Fibroblast of lung (primary cell): ENCODE data around the gene ATXN7L1. TPM values are rescaled to one million over a fixed set of nuclear protein-coding genes. Genes with fewer than 3 reads are reported as not detected.

Experiments used
- DNase-seq, 2 donors: peaks; one replicate each; pipeline versions ENCODE4 v3.0.0 to v3.0.0-alpha.2; 2010; ENCODE audit warnings: low read depth in 2 of 2
- H2AFZ ChIP-seq: 2 replicates; pipeline ENCODE4 v1.5.1; 2012; ENCODE audit warnings: low read length, control low read depth, inconsistent platforms
- H3K27ac ChIP-seq: 2 replicates; pipeline ENCODE4 v1.5.1; 2011; ENCODE audit warnings: low read length, control low read depth; ENCODE audit not compliant: insufficient read depth
- H3K27me3 ChIP-seq: 2 replicates; pipeline ENCODE4 v1.5.1; 2011; ENCODE audit warnings: mild to moderate bottlenecking, low read length; ENCODE audit not compliant: control insufficient read depth, insufficient read depth
- H3K36me3 ChIP-seq: 2 replicates; pipeline ENCODE4 v1.5.1; 2011; ENCODE audit warnings: low read length; ENCODE audit not compliant: control insufficient read depth, insufficient read depth
- H3K4me1 ChIP-seq: 2 replicates; pipeline ENCODE4 v1.5.1; 2011; ENCODE audit warnings: low read length; ENCODE audit not compliant: control insufficient read depth, insufficient read depth; ENCODE audit errors: extremely low read depth
- H3K4me2 ChIP-seq: 2 replicates; pipeline ENCODE4 v1.5.1; 2011; ENCODE audit warnings: low read length, control low read depth; ENCODE audit not compliant: insufficient read depth; ENCODE audit errors: extremely low read depth
- H3K4me3 ChIP-seq, 4 experiments: fragments of 200-600 bp in 1 of 4; sonication (generic) in 1 of 4; replicated peaks in 1 of 4; 2 replicates each; pipeline ENCODE4 v1.5.1; 2011 to 2016; ENCODE audit warnings: low read length in 4 of 4, low read depth in 3 of 4, mild to moderate bottlenecking in 3 of 4, control low read depth in 2 of 4, inconsistent platforms in 1 of 4, mixed read lengths in 1 of 4; ENCODE audit not compliant: insufficient read depth in 1 of 4; ENCODE audit errors: control extremely low read depth in 1 of 4
- H3K79me2 ChIP-seq: 2 replicates; pipeline ENCODE4 v1.5.1; 2012; ENCODE audit warnings: mild to moderate bottlenecking, low read length, inconsistent platforms; ENCODE audit not compliant: control insufficient read depth, insufficient read depth
- H3K9ac ChIP-seq: 2 replicates; pipeline ENCODE4 v1.5.1; 2011; ENCODE audit warnings: mild to moderate bottlenecking, low read length, control low read depth; ENCODE audit not compliant: insufficient read depth
- H3K9me3 ChIP-seq: 2 replicates; pipeline ENCODE4 v1.5.1; 2012; ENCODE audit warnings: low read depth, low read length; ENCODE audit not compliant: control insufficient read depth, insufficient read depth
- H4K20me1 ChIP-seq: 2 replicates; pipeline ENCODE4 v1.5.1; 2011; ENCODE audit warnings: low read length; ENCODE audit not compliant: control insufficient read depth, insufficient read depth; ENCODE audit errors: extremely low read depth
- CTCF ChIP-seq, 2 donors: IDR thresholded peaks in 1 of 2; conservative IDR thresholded peaks in 1 of 2; 1 replicate in 1 of 2; 2 replicates in 1 of 2; pipeline ENCODE4 v1.5.1; 2011 to 2012; ENCODE audit warnings: low read length in 2 of 2, control low read depth in 1 of 2, inconsistent platforms in 1 of 2, low read depth in 1 of 2, mild to moderate bottlenecking in 1 of 2
- EZH2 ChIP-seq: IDR thresholded peaks from 2 replicates; pipeline ENCODE4 v1.5.1; 2012; ENCODE audit warnings: low read length, control low read depth, mild to moderate bottlenecking; ENCODE audit errors: missing control alignments
- polyA plus RNA-seq, 2 donors: library from polyadenylated mRNA; depleted of rRNA in 1 of 2; stranded (reverse) in 1 of 2; unstranded in 1 of 2; fragments of >200 nt; gene quantifications; 2 replicates each; pipeline ENCODE4 v1.2.1, GENCODE V29; 2011 to 2012; ENCODE audit warnings: missing spikeins in 1 of 2
- total RNA-seq: library from RNA; depleted of rRNA; stranded (reverse); fragments of >200 nt; gene quantifications from 2 replicates; pipeline ENCODE4 v1.2.1, GENCODE V29; 2014

The ATXN7L1 gene
- total and polyA plus RNA-seq, 2 donors (not counting 1 experiment from before 2014, with no cell fraction given), result 5.1 to 9.4 TPM

GRCh38 chr7:105905910-105906568, 29.6 kb upstream of the ATXN7L1 start:
- no peaks in the 10 kb centered on the region for H4K20me1 ChIP-seq
- no peak overlapping the region for H3K4me3 ChIP-seq
- no peaks in the 10 kb centered on the region for H3K27me3 ChIP-seq
- no peak for TF ChIP-seq EZH2
- TF ChIP-seq CTCF (conservative IDR thresholded peaks at IDR 0.05 in 1 of 2, IDR thresholded peaks at IDR 0.05 in 1 of 2; ENCODE audit: low read depth in 1 of 2, low read length in 2 of 2), result no peak
- no peak overlapping the region for H3K4me2 ChIP-seq
- no peak for DNase-seq
- no peaks in the 10 kb centered on the region for H3K9me3 ChIP-seq
- H2AFZ ChIP-seq, result no peak overlapping the region
- no peak overlapping the region for H3K27ac ChIP-seq
- peaks cover 2% of the 10 kb centered on the region for H3K36me3 ChIP-seq
- H3K4me1 ChIP-seq, result no peaks in the 10 kb centered on the region
- H3K79me2 ChIP-seq, result no peaks in the 10 kb centered on the region
- no peak overlapping the region for H3K9ac ChIP-seq

GRCh38 chr7:105905209-105905909, 29.0 kb upstream of the ATXN7L1 start:
- DNase-seq, result no peak
- Histone ChIP-seq H2AFZ (no peak overlapping the region), H3K4me2 (no peak overlapping the region), H3K27ac (no peak overlapping the region), H3K4me1 (no peaks in the 10 kb centered on the region), H3K36me3 (no peaks in the 10 kb centered on the region), H3K4me3 (no peak overlapping the region), H3K27me3 (no peaks in the 10 kb centered on the region), H3K79me2 (no peaks in the 10 kb centered on the region), H3K9ac (no peak overlapping the region), H3K9me3 (no peaks in the 10 kb centered on the region), H4K20me1 (no peaks in the 10 kb centered on the region)
- TF ChIP-seq CTCF (conservative IDR thresholded peaks at IDR 0.05 in 1 of 2, IDR thresholded peaks at IDR 0.05 in 1 of 2; ENCODE audit: low read depth in 1 of 2, low read length in 2 of 2), result no peak
- no peak for TF ChIP-seq EZH2

- TF ChIP-seq CTCF (conservative IDR thresholded peaks at IDR 0.05 in 1 of 2, IDR thresholded peaks at IDR 0.05 in 1 of 2; ENCODE audit: low read depth in 1 of 2, low read length in 2 of 2) (no peak), EZH2 (no peak)
- no peaks in the 10 kb centered on the region for H3K9me3 ChIP-seq
- no peaks in the 10 kb centered on the region for H3K79me2 ChIP-seq
- no peaks in the 10 kb centered on the region for H3K36me3 ChIP-seq
- H3K9ac ChIP-seq, result no peak overlapping the region
- H3K27ac ChIP-seq, result no peak overlapping the region
- no peak overlapping the region for H3K4me3 ChIP-seq
- no peak overlapping the region for H2AFZ ChIP-seq
- H3K27me3 ChIP-seq, result no peaks in the 10 kb centered on the region
- DNase-seq, result no peak
- H3K4me2 ChIP-seq, result no peak overlapping the region
- no peaks in the 10 kb centered on the region for H4K20me1 ChIP-seq
- no peaks in the 10 kb centered on the region for H3K4me1 ChIP-seq
Observed at GRCh38 chr7:105904064-105904463, 27.7 kb upstream of the ATXN7L1 start.
